ENCODE results near the gene RASD1.

Gene RASD1

GRCh38 chr17:17496189-17497064, at the start of gene RASD1:
Gene RASD1, minus strand, starts transcription at chr17:17496395. Its CDS starts 214 bp downstream, at chr17:17496181.
- DNase-seq (ENCODE audit: low read depth in 2 of 3, low spot score in 2 of 3) = peak; percentile 57 to 73 (median 68)

- no peak for DNase-seq (ENCODE audit: low read depth in 2 of 3, low spot score in 2 of 3)
These were observed 49.8 kb upstream of the RASD1 start for GRCh38 chr17:17545984-17546383.

- no peak for DNase-seq (ENCODE audit: low read depth in 2 of 3, low spot score in 2 of 3)
These were observed 49.0 kb upstream of the RASD1 start for GRCh38 chr17:17545031-17545820.

GRCh38 chr17:17542906-17543635, 46.9 kb upstream of the RASD1 start:
- no peak for DNase-seq (ENCODE audit: low read depth in 2 of 3, low spot score in 2 of 3)

- no peak for DNase-seq (ENCODE audit: low read depth in 2 of 3, low spot score in 2 of 3)
These were observed 45.4 kb upstream of the RASD1 start for GRCh38 chr17:17541640-17542001.

- DNase-seq (ENCODE audit: low read depth in 2 of 3, low spot score in 2 of 3) = no peak
These were observed 44.9 kb upstream of the RASD1 start for GRCh38 chr17:17540935-17541639.

- no peak for DNase-seq (ENCODE audit: low read depth in 2 of 3, low spot score in 2 of 3)
These were observed 44.2 kb upstream of the RASD1 start for GRCh38 chr17:17540278-17540906.

GRCh38 chr17:17539591-17539990, 43.4 kb upstream of the RASD1 start:
- DNase-seq (ENCODE audit: low read depth in 2 of 3, low spot score in 2 of 3) = no peak

GRCh38 chr17:17538417-17539391, 42.5 kb upstream of the RASD1 start:
- no peak for DNase-seq (ENCODE audit: low read depth in 2 of 3, low spot score in 2 of 3)

GRCh38 chr17:17537311-17538099, 41.3 kb upstream of the RASD1 start:
- DNase-seq (ENCODE audit: low read depth in 2 of 3, low spot score in 2 of 3) = no peak

GRCh38 chr17:17536702-17537101, 40.5 kb upstream of the RASD1 start:
- DNase-seq (ENCODE audit: low read depth in 2 of 3, low spot score in 2 of 3) = no peak

- no peak for DNase-seq (ENCODE audit: low read depth in 2 of 3, low spot score in 2 of 3)
These were observed 39.8 kb upstream of the RASD1 start for GRCh38 chr17:17535957-17536356.

- no peak for DNase-seq (ENCODE audit: low read depth in 2 of 3, low spot score in 2 of 3)
These were observed 37.8 kb upstream of the RASD1 start for GRCh38 chr17:17533901-17534441.

GRCh38 chr17:17532991-17533390, 36.8 kb upstream of the RASD1 start:
- DNase-seq (ENCODE audit: low read depth in 2 of 3, low spot score in 2 of 3) = no peak

- DNase-seq (ENCODE audit: low read depth in 2 of 3, low spot score in 2 of 3) = no peak
These were observed 35.0 kb upstream of the RASD1 start for GRCh38 chr17:17531156-17531555.

GRCh38 chr17:17528696-17529652, 32.8 kb upstream of the RASD1 start:
- no peak for DNase-seq (ENCODE audit: low read depth in 2 of 3, low spot score in 2 of 3)

- no peak for DNase-seq (ENCODE audit: low read depth in 2 of 3, low spot score in 2 of 3)
These were observed 31.8 kb upstream of the RASD1 start for GRCh38 chr17:17527956-17528500.

Data from activated CD8-positive, alpha-beta memory T cell treated with anti-CD3 and anti-CD28 coated beads for 48 hours (primary cell).